Progenitor cell of endocrine pancreas (in vitro differentiated cells): ENCODE results near the gene RBM18. TPM values are rescaled to one million over a fixed set of nuclear protein-coding genes. Genes with fewer than 3 reads are reported as not detected.

Source experiments
- DNase-seq: peaks from one replicate; pipeline ENCODE4 v3.0.0; 2021; ENCODE audit warnings: low spot score; ENCODE audit not compliant: unreplicated experiment
- H3K27ac Mint-ChIP-seq: 2 replicates; pipeline ENCODE4 v1.8.0; 2021; ENCODE audit warnings: mild to moderate bottlenecking, moderate library complexity, mixed read lengths
- H3K27me3 Mint-ChIP-seq: 2 replicates; pipeline ENCODE4 v1.8.0; 2021; ENCODE audit warnings: mixed read lengths
- H3K36me3 Mint-ChIP-seq: 2 replicates; pipeline ENCODE4 v1.8.0; 2022; ENCODE audit warnings: mixed read lengths; ENCODE audit not compliant: insufficient read depth
- H3K4me1 Mint-ChIP-seq: 2 replicates; pipeline ENCODE4 v1.8.0; 2021; ENCODE audit warnings: low read depth, mixed read lengths
- H3K4me3 Mint-ChIP-seq: 2 replicates; pipeline ENCODE4 v1.8.0; 2021; ENCODE audit warnings: low read depth, mild to moderate bottlenecking, moderate library complexity, mixed read lengths
- H3K9me3 Mint-ChIP-seq: 2 replicates; pipeline ENCODE4 v1.8.0; 2021; ENCODE audit warnings: low read depth, mixed read lengths
- CTCF ChIP-seq: fragments of 200-600 bp; sonication (generic); IDR thresholded peaks from one replicate; pipeline ENCODE4 v1.5.0; 2021; ENCODE audit warnings: antibody characterized with exemption, mild to moderate bottlenecking; ENCODE audit not compliant: unreplicated experiment
- total RNA-seq: library from RNA; stranded (reverse); gene quantifications from 2 replicates; pipeline ENCODE4 v1.2.1, GENCODE V29; 2021

Gene RBM18
- total RNA-seq, 1 donor from 2014 or later: 23.6 TPM

- Mint-ChIP-seq H3K9me3 (no peaks in the 10 kb centered on the region), H3K4me1 (peaks cover 10% of the 10 kb centered on the region), H3K4me3 (no peak overlapping the region), H3K27ac (no peak overlapping the region), H3K27me3 (peaks cover 93% of the 10 kb centered on the region), H3K36me3 (no peaks in the 10 kb centered on the region)
- no peak for TF ChIP-seq CTCF
- DNase-seq: no peak
These were observed 46.3 kb downstream of the RBM18 start for GRCh38 chr9:122218071-122218934.

GRCh38 chr9:122217640-122218039 is 47.0 kb downstream of the RBM18 start:
- no peak overlapping the region for H3K4me3 Mint-ChIP-seq
- H3K36me3 Mint-ChIP-seq: no peaks in the 10 kb centered on the region
- H3K27me3 Mint-ChIP-seq: peaks cover 93% of the 10 kb centered on the region
- peaks cover 10% of the 10 kb centered on the region for H3K4me1 Mint-ChIP-seq
- no peak overlapping the region for H3K27ac Mint-ChIP-seq
- H3K9me3 Mint-ChIP-seq: no peaks in the 10 kb centered on the region
- no peak for TF ChIP-seq CTCF
- DNase-seq: no peak

- no peak for DNase-seq
- no peak for TF ChIP-seq CTCF
These were observed 47.7 kb downstream of the RBM18 start for GRCh38 chr9:122216798-122217418.

GRCh38 chr9:122216138-122216797 is 48.4 kb downstream of the RBM18 start:
- DNase-seq: no peak
- H3K36me3 Mint-ChIP-seq: no peaks in the 10 kb centered on the region
- peaks cover 93% of the 10 kb centered on the region for H3K27me3 Mint-ChIP-seq
- no peak overlapping the region for H3K27ac Mint-ChIP-seq
- no peak overlapping the region for H3K4me3 Mint-ChIP-seq
- H3K9me3 Mint-ChIP-seq: no peaks in the 10 kb centered on the region
- no peak for TF ChIP-seq CTCF
- H3K4me1 Mint-ChIP-seq: peaks cover 8% of the 10 kb centered on the region

More at GRCh38 chr9:122216798-122217418, 47.7 kb downstream of the RBM18 start:
- peaks cover 93% of the 10 kb centered on the region for H3K27me3 Mint-ChIP-seq
- no peak overlapping the region for H3K4me3 Mint-ChIP-seq
- no peaks in the 10 kb centered on the region for H3K9me3 Mint-ChIP-seq
- no peak overlapping the region for H3K27ac Mint-ChIP-seq
- peaks cover 10% of the 10 kb centered on the region for H3K4me1 Mint-ChIP-seq
- H3K36me3 Mint-ChIP-seq: no peaks in the 10 kb centered on the region

- Mint-ChIP-seq H3K27me3 (peaks cover 94% of the 10 kb centered on the region), H3K36me3 (no peaks in the 10 kb centered on the region), H3K9me3 (no peaks in the 10 kb centered on the region), H3K27ac (no peak overlapping the region), H3K4me1 (peaks cover 8% of the 10 kb centered on the region), H3K4me3 (no peak overlapping the region)
- DNase-seq: no peak
- no peak for TF ChIP-seq CTCF
These were observed 49.0 kb downstream of the RBM18 start for GRCh38 chr9:122215663-122216062.
